HG02981 (cell line): ENCODE data around the gene STUM.
"Not testable (repeated sequence)": the region's sequence is repeated elsewhere in the genome, so short reads cannot be mapped to it uniquely, and the experiment has no call there.

Experiments used
- ATAC-seq: cut with Tn5 transposase; IDR thresholded peaks from one replicate; pipeline ENCODE4 v1.9.1; 2021; ENCODE audit warnings: mild to moderate bottlenecking, moderate library complexity; ENCODE audit not compliant: unreplicated experiment

Gene STUM

DNA sequence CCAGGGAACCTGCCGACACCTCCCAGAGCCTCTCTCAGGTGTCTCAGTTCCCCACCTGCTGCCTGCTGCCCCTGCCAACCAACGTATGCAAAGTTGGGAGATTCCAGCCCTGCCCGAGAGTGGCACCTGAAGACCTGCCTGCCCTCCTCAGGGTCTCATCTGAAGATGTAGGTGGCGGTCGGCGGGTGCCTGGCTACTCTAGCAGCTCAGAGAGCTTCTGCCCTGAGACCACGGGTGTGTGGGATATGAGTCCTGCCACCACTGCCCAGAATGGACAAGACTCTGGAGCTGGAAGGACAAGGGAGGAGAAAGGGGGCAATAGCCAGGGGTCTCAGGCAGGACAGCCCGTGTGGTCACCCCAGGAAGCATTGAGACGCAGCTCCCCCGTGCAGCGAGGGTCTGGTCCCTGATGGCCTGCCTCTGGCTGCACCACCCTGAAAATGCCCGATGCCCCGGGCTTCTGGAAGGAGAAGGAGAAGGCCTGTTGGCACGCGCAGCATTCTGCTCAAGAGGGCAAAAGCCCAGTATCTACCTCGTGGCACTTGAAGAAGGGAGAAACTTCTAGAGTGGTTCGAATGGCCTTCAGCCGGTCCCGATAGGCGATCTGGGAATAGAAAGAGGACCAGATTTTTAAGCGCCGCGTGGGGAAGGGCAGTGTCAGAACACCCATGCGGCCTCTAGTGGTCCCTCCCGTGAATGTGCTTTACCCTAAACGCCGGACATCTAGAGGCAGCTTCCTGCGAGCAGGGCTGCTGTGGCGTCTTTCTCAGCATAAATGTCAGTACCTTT lies 88.8 kb downstream of the STUM start:
- no peak for ATAC-seq

DNA sequence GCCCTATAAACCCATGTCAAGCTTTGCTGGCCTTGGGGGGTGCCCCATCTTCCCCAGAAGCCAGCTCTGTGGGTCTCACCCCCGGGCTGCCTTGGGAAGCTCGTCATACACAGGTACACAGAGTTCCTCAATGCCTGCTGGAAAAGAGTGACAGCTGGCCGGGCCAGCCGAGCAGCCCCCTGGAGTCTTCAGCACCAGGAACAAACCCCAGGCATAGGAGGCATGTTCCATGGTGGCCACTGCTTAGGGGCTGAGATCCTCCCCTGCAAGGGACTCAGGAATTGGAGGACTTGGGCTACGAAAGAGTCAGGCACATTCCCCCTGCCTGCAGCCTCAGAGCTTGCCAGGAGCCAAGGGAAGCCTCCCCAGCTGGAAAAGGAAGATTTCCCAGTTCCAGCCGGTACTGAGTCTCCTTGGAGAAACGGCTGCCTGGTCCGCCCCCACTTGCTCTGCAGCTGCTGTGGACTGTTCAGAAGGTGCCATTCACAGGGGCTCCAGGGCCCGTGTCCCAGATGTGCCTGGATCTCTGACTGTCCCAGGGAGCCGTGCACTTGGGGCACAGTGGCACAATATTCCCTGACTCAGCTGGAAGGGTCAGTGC lies 89.5 kb downstream of the STUM start:
- ATAC-seq = no peak

DNA sequence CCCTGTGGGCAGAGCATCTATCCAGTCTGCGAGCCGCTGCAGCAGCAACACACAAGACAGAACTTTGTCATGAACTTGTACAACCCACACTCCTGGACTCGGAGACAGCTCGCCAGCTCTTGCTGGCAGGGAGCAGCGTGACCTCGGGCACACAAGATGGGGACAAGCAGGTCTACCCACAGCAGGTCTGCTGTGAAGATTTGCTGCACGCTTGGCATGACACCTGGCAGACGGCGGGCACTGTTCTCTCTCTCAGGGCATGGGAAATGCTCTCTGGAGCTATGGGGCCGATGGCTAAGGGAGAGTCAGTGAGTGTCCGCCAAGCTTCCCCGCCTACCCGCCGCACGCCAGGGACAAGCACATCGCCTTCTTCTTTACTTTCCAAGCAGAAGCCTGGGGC lies 90.0 kb downstream of the STUM start:
- no peak for ATAC-seq

DNA sequence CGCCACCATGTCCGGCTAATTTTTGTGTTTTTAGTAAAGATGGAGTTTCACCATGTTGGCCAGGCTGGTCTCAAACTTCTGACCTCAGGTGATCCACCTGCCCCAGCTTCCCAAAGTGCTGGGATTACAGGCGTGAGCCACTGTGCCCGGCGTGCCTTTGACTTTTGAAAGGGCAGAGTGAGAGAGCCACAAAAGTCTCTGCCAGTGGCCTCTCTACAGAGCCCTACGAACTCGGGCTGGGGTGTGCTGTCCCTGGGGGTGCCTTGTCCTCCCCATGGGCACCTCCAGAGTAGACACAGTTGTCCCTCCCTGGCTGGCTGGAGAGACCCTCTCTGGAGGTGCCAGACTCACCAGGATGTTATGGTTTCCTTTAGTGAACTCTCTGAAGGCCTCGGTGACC lies 90.6 kb downstream of the STUM start:
- not testable (repeated sequence) for ATAC-seq

DNA sequence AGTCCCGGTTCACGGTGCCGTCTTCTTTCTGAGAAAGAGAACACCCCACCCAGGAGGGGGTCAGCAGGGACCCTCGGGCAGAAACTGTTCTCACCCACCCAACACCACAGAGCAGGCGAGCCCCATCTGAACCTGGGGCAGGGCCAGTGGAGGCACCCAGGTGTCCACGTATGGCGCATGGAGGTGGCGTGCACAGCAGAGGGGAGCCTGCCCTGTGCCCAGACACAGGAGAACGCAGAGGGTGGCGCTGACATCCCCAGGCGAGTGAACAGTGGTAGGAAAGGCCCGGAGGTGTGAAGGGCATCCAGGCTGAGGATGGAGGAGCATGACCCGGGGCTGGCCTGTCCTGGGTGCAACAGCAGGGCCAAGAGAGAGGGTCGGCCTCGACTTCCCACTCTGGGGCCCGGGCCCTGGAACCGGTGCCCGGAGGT lies 91.1 kb downstream of the STUM start:
- ATAC-seq = no peak

DNA sequence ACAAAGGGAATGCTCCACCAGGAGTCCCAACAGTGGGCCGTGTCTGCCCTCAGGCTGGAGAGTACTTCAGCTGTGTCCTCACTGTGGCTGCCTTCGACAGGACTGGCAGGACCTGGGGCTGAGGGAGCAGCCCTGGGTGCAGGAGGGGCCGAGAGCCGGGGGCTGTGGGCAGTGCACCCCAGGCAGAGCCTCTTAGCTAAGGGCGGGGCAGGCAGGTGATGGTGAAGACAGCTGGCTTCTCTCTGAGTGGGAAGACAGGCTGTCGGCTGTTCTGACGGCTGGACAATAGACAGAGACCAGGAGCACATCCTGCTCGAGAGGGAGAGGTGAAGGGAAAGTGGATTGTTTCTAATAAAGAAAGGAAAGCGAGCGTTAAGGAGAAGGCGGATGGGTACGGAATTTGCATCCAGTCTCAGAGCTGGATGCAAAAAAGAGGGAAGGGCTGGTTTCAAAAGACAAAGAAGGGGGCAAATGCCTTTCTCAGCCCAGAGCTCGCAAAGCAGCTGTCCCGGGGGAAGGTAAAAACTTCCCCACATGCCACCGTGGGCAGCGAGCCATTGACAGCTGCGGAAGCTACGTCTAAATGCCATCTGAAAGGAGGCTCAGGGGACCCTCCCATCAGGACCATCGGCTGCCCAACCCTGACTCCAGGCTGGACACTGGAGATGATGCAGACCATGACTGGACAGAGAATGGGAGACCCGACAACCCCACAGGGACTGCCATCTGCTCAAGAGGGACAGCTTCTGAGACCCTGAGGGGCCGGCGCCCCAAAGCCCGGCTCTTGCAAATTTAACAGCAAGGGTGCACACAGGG lies 92.0 kb downstream of the STUM start:
- ATAC-seq = no peak

DNA sequence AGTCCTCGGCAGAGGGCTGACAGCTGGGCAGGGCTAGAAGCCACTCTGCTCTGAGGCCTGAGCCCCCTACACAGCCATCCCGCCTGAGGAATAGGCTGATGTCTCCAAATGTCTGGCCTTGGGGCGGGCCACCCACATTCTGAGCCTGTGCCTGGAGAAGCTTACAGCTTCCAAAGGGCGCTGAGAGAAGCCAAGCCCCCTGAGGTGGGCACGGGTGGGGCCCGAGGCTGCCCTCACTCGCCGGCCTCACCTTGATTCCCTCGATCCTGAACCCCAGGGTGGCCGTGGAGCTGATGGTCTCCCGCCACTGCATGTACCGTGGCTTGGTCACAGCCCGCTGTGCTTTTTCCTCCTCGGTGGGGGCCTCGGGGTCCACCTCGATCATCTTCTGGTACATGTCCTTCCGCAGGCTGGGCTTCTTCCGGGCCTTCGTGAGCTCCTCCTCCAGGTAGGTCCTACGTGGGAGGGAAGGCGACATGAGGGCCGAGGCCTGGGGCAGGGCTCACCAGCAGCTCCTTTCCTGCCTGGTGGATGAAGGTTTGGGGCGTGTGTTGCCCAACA lies 93.2 kb downstream of the STUM start:
- ATAC-seq = no peak

DNA sequence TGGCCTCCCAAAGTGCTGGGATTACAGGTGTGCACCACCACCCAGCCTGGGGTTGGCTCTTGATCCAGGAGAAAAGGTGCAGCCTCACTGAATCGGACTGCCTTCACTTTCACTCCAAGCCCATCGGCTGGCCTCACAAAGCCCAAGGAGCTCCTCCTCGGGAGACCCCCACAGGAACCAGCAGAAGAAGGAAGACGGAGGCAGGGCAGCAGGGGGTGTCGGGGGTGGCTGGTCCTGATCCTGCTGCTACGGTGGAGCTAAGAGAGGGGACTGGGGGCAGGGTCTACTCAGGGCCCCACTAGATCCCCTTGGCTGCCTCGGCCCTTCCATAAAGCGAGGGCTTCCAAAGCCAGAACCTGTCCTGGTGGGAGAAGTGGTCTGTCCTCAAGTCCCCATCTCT lies 93.9 kb downstream of the STUM start:
- ATAC-seq = no peak

DNA sequence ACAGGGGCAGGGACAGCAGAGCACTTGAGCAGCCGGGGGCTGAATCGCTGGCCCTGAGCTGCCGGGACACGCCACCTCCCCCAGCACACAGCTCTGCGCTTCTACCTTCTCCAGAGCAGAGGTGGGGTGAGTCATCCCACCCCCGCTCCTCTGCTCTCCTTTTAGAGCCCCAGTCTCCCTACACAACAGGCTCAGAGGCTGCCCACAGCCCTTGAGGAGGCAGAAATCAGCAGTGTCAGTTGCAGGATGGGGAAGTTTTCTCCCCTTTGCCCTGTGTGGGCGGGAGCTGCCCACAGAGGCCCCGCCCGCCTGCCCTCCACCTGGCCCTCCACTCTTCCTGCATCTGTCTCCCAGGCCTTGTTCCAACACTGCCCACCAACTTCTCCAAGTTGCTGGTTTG lies 94.6 kb downstream of the STUM start:
- peak; percentile 51 for ATAC-seq

DNA sequence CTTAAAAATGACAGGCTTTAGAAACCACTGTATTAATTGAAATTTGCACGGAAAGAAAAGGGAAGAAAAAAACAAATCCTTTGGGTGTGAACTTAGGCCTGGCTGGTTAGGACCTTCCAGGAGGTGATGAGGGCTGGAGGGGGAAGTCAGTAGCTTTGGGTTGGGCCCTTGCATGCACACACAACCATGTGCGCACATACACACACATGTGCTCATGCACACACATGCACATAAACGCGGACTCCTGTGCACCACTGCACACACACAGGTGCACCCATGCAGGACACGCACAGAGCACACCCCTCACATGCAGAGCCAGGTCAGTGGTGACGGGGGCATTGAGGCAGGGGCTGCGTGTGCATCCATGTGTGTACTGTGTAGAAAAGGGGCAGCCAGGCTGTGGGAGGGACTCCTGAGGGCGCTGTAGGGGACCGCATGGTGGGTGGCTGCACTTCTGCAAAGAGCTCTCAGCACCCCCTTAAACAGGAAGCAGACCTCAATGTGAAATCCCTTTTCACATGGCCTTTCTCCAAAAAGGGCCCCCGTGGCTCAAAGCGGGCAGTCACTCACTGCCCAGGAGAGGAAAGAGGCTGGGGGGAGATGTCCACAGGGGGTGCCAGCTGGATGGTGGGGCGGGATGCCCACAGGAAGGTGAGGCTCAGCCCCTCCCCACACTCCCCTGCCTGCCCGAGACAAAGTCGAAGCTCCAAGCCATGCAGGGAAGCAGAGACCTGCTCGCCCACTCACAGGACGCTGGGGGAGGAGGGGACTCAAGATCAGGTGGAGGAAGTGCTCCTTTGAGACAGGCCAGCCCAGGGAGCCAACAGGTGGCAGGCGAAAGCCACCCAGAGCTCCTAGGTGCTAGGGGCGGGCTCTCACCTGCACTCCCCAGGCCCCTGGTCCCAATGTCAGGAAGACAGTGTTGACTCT lies 95.3 kb downstream of the STUM start:
- peak; percentile 36 for ATAC-seq

DNA sequence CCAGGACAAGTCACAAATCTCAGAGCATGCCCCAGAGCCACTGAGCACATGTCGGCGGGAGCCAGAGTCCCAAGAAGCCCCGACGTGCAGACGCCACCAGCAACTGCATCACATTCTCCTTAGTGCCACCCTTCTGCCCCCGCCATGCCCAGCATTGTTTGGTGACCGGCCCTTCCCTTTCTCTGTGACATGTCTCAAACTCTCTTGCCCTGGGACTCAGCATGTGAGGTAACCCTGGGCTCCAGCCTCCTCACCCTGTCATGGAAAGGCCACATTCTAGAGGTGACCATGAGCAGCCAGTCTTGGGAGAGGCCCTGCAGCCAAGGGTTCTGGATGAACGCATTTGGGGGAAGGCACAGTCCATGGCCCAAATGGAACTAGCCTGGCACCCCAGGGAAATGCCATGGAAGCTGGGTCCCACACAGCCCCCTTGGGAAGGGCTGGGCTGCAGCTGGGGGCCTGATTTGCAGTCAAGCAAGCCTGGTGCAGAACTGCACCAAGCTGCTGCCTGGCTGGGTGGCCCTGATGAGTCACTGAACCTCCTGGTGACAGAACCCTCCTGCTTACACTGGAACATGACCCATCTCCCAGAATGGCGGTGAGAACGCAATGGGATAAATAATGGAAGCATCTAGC lies 96.1 kb downstream of the STUM start:
- ATAC-seq = no peak

DNA sequence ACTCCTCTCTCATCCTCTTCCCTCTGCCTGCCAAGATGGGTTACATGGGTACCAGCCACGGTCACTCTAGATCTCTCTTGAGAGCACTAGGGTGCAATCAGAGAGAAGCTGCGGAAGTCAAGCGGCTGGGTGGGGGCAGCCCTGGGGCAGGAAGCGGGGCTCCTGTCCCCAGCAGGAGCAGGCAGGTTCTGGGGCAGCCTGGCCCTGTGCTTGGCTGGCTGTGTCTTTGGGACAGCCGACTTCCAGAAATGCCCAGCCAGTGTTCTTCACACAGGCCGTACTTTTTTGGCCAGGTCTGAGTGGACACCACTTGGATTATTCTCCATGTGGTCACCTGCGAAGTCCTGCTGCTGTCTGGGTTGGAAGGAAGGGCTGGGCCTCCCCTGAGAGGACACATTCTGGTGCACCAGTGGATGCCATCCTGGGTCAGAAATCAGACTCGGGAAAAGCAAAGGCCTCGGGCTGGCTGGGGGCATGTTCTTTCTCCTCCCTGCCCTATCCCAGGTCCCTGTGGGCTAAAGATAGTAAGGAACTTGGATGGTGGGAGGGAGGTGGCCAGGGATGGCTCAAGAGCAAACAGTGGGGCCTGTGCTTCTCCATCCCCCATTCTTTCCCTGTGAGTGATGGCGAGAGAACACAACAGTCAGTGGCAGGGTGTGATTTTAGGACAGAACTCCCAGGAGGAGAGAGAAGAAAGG lies 96.9 kb downstream of the STUM start:
- no peak for ATAC-seq

DNA sequence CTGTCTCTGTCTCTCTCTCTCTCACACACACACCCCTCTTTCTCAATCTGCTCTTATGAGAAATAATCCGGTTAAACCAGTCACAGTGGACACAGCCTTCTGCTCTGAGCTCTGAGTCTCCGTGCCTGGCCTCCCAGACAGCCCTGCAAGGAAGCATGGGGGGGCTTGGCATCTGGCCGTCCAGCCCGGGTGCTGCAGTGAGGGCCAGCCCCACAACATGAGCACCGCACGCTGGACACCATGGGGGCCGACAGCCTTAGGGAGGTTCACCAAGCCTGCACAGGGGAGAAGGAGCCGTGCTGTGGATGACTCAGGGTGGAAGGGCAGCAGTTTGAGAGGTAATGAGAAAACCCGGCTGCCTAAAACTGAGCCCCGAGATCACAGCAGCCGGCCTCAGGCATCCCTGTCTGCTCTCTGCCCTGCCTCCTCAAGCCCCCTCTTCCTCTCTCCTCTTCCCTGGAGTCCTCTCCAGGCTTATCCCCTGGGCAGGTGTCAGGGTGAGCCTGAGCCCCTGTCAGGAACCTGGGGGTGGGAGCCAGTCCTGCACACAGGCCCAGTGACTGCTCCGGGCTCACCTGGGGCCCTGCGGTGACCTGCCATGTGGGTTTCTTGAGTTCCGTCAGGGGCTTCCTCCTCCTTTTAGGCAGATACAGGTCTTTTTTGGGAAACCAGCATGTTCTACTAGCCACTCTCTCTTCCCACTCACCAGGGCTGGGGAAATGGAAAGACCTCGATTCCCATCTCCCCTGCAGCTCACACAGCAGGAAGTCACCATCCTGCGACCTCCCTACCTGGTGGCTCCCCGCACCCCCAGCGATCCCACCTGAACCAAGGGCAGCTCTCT lies 97.7 kb downstream of the STUM start:
- no peak for ATAC-seq

DNA sequence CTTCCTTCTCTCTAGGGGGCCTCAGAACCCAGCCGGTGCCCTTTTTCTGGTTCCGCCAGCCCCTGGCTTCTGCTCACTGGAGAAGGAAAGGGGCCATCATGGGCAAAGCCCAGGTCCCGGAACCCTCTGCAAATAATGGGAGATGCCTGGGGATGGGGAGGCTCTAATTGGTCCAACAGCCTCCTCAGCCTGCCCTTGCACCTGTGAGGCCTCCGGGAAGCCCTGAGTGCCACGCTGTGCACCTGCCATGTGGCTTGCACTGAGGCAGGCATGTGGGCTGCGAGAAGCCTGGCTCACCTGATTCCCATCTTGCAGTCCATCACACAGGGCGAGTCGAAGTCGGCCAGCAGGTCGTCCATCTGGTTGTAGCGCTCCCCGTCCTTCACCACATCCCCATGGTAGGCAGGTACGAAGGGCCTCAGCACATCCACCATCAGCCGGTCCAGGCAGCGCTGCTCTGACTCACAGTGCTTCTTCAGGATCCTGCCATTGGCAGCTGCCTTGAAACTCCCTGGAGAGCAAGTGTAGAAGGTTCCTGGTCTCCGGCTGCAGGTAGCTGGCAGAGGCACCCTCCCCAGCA lies 98.4 kb downstream of the STUM start:
- ATAC-seq = no peak

DNA sequence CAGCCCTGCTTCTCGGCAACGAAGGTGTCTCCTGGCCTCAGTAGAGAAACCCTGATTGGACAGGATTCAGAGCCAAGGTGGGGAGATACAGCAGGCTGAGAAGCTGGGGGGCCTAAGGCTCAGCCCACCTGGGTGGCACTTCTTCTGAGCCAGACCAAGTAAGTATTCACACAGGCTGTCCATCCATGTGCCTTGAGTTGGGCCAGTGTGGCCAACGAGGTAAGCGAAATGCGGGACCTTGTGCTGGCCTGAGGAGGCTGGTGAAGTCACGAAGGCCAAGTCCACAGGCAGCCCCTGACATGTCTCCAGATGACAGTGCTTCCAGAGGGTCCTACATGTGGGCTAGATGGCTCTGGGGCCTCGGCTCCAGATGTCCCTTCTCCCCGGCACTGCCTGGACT lies 99.2 kb downstream of the STUM start:
- no peak for ATAC-seq

DNA sequence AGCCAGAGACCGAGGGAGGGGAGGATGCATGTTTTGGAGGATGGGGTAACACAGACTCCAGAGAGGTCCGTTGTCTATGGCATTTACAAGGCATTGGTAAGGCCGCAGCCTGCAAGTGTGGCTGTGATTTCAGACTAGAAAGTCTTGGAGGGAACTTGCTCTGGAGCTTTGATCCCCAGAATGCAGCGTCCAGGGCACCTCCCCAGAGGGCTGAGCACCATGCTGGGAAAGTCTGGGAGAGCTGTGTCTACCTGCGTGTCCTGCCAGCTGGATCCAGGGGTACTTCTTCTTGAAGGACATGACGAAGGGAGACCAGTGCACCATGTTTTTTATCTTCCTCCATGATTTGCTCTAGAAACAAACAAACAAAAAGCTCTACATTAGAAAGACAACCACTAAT lies 99.9 kb downstream of the STUM start:
- no peak for ATAC-seq

DNA sequence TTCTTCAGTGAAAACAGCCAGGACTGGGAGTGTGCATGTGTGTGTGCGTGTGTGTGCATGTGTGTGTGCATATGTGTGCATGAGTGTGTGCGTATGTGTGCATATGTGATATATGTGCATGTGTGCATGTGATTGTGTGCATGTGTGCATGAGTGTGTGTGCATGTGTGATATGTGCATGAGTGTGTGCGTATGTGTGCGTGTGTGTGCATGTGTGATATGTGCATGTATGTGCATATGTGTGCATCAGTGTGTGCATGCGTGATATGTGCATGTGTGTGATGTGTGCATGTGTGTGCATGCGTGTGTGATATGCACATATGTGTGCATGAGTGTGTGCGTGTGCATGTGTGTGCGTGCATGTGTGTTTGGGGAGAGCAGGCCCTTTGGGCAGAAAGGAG lies 100.7 kb downstream of the STUM start:
- ATAC-seq = no peak

DNA sequence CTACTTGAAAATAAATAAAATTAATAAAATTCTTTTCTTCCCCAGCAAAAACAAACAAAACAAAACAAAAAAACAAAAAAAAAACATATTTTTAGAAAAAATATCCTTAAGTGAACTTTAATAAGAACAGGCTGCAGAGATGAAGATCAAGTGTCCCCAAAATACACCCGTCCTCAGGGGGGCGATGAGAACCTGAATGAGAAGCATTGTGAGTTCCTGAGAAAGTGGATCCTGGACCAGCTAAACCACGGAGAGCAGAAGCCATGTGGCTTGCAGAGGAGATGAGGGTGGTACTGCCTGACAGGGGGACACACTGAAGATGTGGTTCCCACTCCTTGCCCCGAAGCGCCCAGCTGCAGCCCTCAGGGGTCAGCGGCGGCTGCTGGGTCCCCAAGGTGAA lies 101.2 kb downstream of the STUM start:
- ATAC-seq = no peak
